Upper lobe of left lung (tissue), 4 donors: ENCODE results near the gene TMEM238L.

Experiments
- CTCF ChIP-seq, 6 experiments: fragments of 450-650 bp in 4 of 6; fragments of 200-600 bp in 2 of 6; sonication (generic) in 2 of 6; IDR thresholded peaks; one replicate each; pipeline ENCODE4 v1.5.1; 2016 to 2019; ENCODE audit warnings: antibody characterized with exemption in 6 of 6
- EP300 ChIP-seq, 4 donors: sonication (generic); formaldehyde crosslinking; IDR thresholded peaks; one replicate each; pipeline ENCODE4 v1.5.1; 2017; ENCODE audit warnings: antibody characterized with exemption in 4 of 4, control low read depth in 2 of 4
- POLR2A ChIP-seq, 4 donors: fragments of 450-650 bp; IDR thresholded peaks; one replicate each; pipeline ENCODE4 v1.5.1; 2016 to 2017; ENCODE audit warnings: antibody characterized with exemption in 4 of 4, mild to moderate bottlenecking in 2 of 4
- POLR2AphosphoS5 ChIP-seq, 2 donors: sonication (generic); formaldehyde crosslinking; IDR thresholded peaks; one replicate each; pipeline ENCODE4 v1.5.1; 2017; ENCODE audit warnings: antibody characterized with exemption in 2 of 2

- no peak for TF ChIP-seq POLR2AphosphoS5 (IDR thresholded peaks at IDR 0.05)
- no peak for TF ChIP-seq CTCF (IDR thresholded peaks at IDR 0.05)
- no peak for TF ChIP-seq POLR2A (IDR thresholded peaks at IDR 0.05)
- no peak for TF ChIP-seq EP300 (IDR thresholded peaks at IDR 0.05)
Observed at GRCh38 chr17:10842658-10843057, 38.8 kb upstream of the TMEM238L start.
